Tibial nerve (tissue), 3 donors: ENCODE results near the gene ATIC.

Experiments
- POLR2A ChIP-seq, 2 donors: fragments of 450-650 bp; IDR thresholded peaks; one replicate each; pipeline ENCODE4 v1.6.1; 2017; ENCODE audit warnings: antibody characterized with exemption in 2 of 2, mild to moderate bottlenecking in 2 of 2, moderate library complexity in 2 of 2
- TF ChIP-seq, protein P1 (sequence below), 5 experiments: fragments of 200-600 bp in 3 of 5; fragments of 450-650 bp in 2 of 5; sonication (generic) in 3 of 5; IDR thresholded peaks; one replicate each; pipeline ENCODE4 v1.5.1; 2016 to 2019; ENCODE audit warnings: antibody characterized with exemption in 5 of 5, mild to moderate bottlenecking in 3 of 5, moderate library complexity in 2 of 5

DNA sequence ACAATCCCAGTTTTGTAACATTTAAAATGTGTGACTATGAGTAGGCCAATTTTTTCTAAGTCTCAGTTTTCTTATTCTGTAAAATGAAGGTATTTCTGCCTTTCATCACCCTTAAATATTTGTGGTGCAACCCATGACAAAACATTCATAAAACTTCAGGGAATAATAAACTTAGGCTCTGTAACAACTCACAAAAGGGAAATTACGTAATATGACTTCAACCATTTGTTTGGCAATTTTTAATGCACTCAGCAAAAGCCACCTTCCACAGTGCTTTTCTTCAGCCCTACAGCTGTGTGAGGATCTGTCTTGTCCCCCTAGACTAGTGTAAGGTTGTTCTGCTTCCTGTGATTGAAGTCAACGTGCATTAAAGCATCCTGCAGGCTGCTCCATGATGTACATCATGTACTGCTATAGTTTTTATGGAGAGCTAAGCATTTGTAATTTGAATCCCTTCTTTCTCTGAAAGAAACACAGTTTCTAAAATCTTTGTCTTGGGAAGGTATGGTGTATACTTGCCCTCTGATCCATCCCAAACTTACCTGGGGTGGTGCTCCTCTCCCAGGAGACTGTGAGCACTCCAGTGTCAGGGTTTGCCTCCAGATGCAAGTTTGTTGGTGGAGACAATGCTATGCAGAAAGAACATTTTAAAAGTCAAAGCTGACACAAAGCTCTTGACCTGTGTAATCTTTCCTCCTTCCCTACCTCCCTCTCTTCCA, 84.9 kb downstream of the ATIC start:
- TF ChIP-seq, protein P1, sequence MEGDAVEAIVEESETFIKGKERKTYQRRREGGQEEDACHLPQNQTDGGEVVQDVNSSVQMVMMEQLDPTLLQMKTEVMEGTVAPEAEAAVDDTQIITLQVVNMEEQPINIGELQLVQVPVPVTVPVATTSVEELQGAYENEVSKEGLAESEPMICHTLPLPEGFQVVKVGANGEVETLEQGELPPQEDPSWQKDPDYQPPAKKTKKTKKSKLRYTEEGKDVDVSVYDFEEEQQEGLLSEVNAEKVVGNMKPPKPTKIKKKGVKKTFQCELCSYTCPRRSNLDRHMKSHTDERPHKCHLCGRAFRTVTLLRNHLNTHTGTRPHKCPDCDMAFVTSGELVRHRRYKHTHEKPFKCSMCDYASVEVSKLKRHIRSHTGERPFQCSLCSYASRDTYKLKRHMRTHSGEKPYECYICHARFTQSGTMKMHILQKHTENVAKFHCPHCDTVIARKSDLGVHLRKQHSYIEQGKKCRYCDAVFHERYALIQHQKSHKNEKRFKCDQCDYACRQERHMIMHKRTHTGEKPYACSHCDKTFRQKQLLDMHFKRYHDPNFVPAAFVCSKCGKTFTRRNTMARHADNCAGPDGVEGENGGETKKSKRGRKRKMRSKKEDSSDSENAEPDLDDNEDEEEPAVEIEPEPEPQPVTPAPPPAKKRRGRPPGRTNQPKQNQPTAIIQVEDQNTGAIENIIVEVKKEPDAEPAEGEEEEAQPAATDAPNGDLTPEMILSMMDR (IDR thresholded peaks at IDR 0.05) = no peak
- no peak for TF ChIP-seq POLR2A (IDR thresholded peaks at IDR 0.05)
